K562 (cell line): Measurements from ENCODE around the gene LMOD1. TPM values are rescaled to one million over a fixed set of nuclear protein-coding genes. Genes with fewer than 3 reads are reported as not detected.

ENCODE experiments used
- CBX1 ChIP-seq: sonication (generic); IDR thresholded peaks from 2 replicates; pipeline ENCODE4 v1.6.1; 2016; ENCODE audit warnings: antibody characterized with exemption, low read depth, mild to moderate bottlenecking
- CBX8 ChIP-seq: fragments of 200-600 bp; sonication (generic); IDR thresholded peaks from 2 replicates; pipeline ENCODE4 v1.6.1; 2012; ENCODE audit warnings: borderline replicate concordance, mixed run types, low read depth, mild to moderate bottlenecking, moderate library complexity, mixed read lengths, low read length, control low read depth, inconsistent platforms; ENCODE audit not compliant: poor library complexity, severe bottlenecking; ENCODE audit errors: extremely low read depth
- DMBX1 ChIP-seq: fragments of 250-450 bp; sonication (Bioruptor Pico); IDR thresholded peaks from 2 replicates; pipeline ENCODE4 v1.8.0; 2022; ENCODE audit warnings: inconsistent platforms, mild to moderate bottlenecking, moderate library complexity, borderline replicate concordance
- EHMT2 ChIP-seq: fragments of 450-650 bp; IDR thresholded peaks from 2 replicates; pipeline ENCODE4 v1.6.1; 2018; ENCODE audit warnings: antibody characterized with exemption
- EP400 ChIP-seq: fragments of 450-650 bp; IDR thresholded peaks from 2 replicates; pipeline ENCODE4 v1.6.1; 2017; ENCODE audit warnings: antibody characterized with exemption, mild to moderate bottlenecking, moderate library complexity
- GTF2F1 ChIP-seq: IDR thresholded peaks from 2 replicates; pipeline ENCODE4 v1.6.1; 2011; ENCODE audit warnings: low read depth, low read length, improper control_type of control experiment
- HDAC3 ChIP-seq: fragments of 450-650 bp; IDR thresholded peaks from 2 replicates; pipeline ENCODE4 v1.6.1; 2018; ENCODE audit warnings: borderline replicate concordance, mild to moderate bottlenecking, moderate library complexity; ENCODE audit not compliant: partially characterized antibody
- HDAC8 ChIP-seq: fragments of 450-650 bp; IDR thresholded peaks from 2 replicates; pipeline ENCODE4 v1.6.1; 2016; ENCODE audit warnings: mild to moderate bottlenecking, missing genetic modification characterization, moderate library complexity, missing compliant biosample characterization
- RBM22 ChIP-seq: fragments of 200-400 bp; formaldehyde crosslinking; IDR thresholded peaks from 2 replicates; pipeline ENCODE4 v1.6.1; 2018; ENCODE audit warnings: low read length, low read depth; ENCODE audit not compliant: poor library complexity, severe bottlenecking
- SP2 ChIP-seq: IDR thresholded peaks from 2 replicates; pipeline ENCODE4 v1.6.1; 2011; ENCODE audit warnings: mild to moderate bottlenecking, low read depth, low read length, moderate library complexity; ENCODE audit not compliant: poor library complexity, severe bottlenecking; ENCODE audit errors: extremely low read depth
- ZC3H4 ChIP-seq: sonication (generic); formaldehyde crosslinking; IDR thresholded peaks from 2 replicates; pipeline ENCODE4 v1.9.0; 2021; ENCODE audit warnings: missing genetic modification reagents, borderline replicate concordance
- ZFP36 ChIP-seq: fragments of 150-350 bp; IDR thresholded peaks from 2 replicates; pipeline ENCODE4 v1.6.1; 2018; ENCODE audit warnings: low read length, low read depth; ENCODE audit not compliant: partially characterized antibody
- ZNF384 ChIP-seq: IDR thresholded peaks from 2 replicates; pipeline ENCODE4 v1.6.1; 2012; ENCODE audit warnings: low read depth, low read length, improper control_type of control experiment
- ZNF764 ChIP-seq: fragments of 250-450 bp; sonication (Bioruptor Pico); IDR thresholded peaks from 2 replicates; pipeline ENCODE4 v1.4.0; 2020; ENCODE audit warnings: low read depth, mild to moderate bottlenecking, moderate library complexity
- ZNF778 ChIP-seq: fragments of 450-650 bp; formaldehyde crosslinking; IDR thresholded peaks from 2 replicates; pipeline ENCODE4 v1.4.0; 2020; ENCODE audit warnings: mild to moderate bottlenecking, moderate library complexity
- polyA plus RNA-seq, 8 experiments: library from polyadenylated mRNA; depleted of rRNA in 4 of 8; stranded (reverse) in 5 of 8; unstranded in 3 of 8; fragments of >200 nt; fragmentation: Nextera tagmentation in 2 of 8; fragmentation: Illumina TruSeq in 1 of 8; extraction: Ambion mirVana in 2 of 8; extraction: Trizol in 1 of 8; gene quantifications; 2 replicates each; pipeline versions ENCODE4 v1.2.1 to v1.2.3, GENCODE V29; 2011 to 2014; ENCODE audit warnings: inconsistent platforms in 1 of 8, missing spikeins in 1 of 8
- total RNA-seq, 7 experiments: library from RNA; depleted of rRNA in 6 of 7; stranded (reverse); fragments of >200 nt in 6 of 7; fragmentation: Illumina TruSeq in 2 of 7; extraction: Trizol in 2 of 7; gene quantifications; 2 replicates each; pipeline versions ENCODE4 v1.2.1 to v1.2.3, GENCODE V29; 2011 to 2021; ENCODE audit warnings: low replicate concordance in 1 of 7
- TF ChIP-seq, protein P1 (sequence below): sonication (generic); IDR thresholded peaks from 2 replicates; pipeline ENCODE4 v1.6.1; 2016
- TF ChIP-seq, protein P2 (sequence below): fragments of 250-450 bp; sonication (Bioruptor Pico); IDR thresholded peaks from 2 replicates; pipeline ENCODE4 v1.9.0; 2021; ENCODE audit warnings: mild to moderate bottlenecking, inconsistent platforms
- TF ChIP-seq, protein P3 (sequence below): fragments of 450-650 bp; IDR thresholded peaks from 2 replicates; pipeline ENCODE4 v1.6.1; 2016; ENCODE audit warnings: mild to moderate bottlenecking
- TF ChIP-seq, protein P4 (sequence below): fragments of 450-650 bp; IDR thresholded peaks from 2 replicates; pipeline ENCODE4 v1.6.1; 2014; ENCODE audit warnings: low read depth, mild to moderate bottlenecking, moderate library complexity, borderline replicate concordance

LMOD1 gene
- total and polyA plus RNA-seq, 9 of the 15 experiments (the other 6 are each of a cell fraction or from before 2014, with no cell fraction given): 0.03 to 0.54 (median 0.38) TPM; not detected in 1

DNA sequence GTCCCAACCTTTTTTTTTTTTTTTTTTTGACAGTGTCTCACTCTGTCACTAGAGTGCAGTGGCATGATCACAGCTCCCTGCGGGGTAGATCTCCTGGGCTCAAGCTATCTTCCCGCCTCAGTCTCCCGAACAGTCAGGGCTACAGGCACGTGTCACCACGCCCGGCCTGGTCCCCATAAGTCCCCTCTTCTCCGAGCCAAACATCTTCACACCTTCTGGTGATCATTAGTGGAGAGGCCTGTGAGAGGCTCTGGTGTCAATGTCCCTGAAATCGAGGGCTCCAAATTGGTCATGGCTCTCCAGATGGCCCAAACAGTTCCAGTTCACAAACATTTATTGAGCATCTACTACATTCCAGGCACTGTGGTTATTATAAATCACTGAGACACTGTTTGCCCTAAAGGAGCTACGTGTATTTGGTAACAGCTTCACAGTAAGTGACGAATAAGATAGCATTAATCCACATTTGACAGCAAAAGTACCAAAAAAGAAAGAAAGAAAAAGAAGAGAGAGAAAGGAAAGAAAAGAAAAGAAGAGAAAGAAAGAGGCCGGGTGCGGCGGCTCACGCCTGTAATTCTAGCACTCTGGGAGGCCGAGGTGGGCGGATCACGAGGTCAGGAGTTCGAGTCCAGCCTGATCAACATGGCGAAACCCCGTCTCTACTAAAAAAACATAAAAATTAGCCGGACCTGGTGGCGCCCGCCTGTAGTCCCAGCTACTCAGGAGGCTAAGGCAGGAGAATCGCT, 8.1 kb upstream of the LMOD1 start (continued):
- TF ChIP-seq HDAC8 (tag) (no peak), HDAC3 (peak; percentile 21), ZNF778 (no peak), ZNF384 (peak; percentile 81), EP400 (no peak), DMBX1 (CRISPR knock-in tag) (0 out of 2 replicates have a peak, but pooled peaks have one; percentile 29), CBX8 (no peak), ZC3H4 (CRISPR knock-in tag) (no peak), RBM22 (no peak), CBX1 (0 out of 2 replicates have a peak, but pooled peaks have one; percentile 48), GTF2F1 (no peak), ZNF764 (CRISPR knock-in tag) (0 out of 2 replicates have a peak, but pooled peaks have one; percentile 5), EHMT2 (peak; percentile 45; the same call in 1 of the 2 replicates), ZFP36 (no peak), SP2 (no peak)
- TF ChIP-seq, protein P1, sequence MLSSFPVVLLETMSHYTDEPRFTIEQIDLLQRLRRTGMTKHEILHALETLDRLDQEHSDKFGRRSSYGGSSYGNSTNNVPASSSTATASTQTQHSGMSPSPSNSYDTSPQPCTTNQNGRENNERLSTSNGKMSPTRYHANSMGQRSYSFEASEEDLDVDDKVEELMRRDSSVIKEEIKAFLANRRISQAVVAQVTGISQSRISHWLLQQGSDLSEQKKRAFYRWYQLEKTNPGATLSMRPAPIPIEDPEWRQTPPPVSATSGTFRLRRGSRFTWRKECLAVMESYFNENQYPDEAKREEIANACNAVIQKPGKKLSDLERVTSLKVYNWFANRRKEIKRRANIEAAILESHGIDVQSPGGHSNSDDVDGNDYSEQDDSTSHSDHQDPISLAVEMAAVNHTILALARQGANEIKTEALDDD: no peak
- TF ChIP-seq, protein P2, sequence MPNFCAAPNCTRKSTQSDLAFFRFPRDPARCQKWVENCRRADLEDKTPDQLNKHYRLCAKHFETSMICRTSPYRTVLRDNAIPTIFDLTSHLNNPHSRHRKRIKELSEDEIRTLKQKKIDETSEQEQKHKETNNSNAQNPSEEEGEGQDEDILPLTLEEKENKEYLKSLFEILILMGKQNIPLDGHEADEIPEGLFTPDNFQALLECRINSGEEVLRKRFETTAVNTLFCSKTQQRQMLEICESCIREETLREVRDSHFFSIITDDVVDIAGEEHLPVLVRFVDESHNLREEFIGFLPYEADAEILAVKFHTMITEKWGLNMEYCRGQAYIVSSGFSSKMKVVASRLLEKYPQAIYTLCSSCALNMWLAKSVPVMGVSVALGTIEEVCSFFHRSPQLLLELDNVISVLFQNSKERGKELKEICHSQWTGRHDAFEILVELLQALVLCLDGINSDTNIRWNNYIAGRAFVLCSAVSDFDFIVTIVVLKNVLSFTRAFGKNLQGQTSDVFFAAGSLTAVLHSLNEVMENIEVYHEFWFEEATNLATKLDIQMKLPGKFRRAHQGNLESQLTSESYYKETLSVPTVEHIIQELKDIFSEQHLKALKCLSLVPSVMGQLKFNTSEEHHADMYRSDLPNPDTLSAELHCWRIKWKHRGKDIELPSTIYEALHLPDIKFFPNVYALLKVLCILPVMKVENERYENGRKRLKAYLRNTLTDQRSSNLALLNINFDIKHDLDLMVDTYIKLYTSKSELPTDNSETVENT (CRISPR knock-in tag): no peak
- TF ChIP-seq, protein P3, sequence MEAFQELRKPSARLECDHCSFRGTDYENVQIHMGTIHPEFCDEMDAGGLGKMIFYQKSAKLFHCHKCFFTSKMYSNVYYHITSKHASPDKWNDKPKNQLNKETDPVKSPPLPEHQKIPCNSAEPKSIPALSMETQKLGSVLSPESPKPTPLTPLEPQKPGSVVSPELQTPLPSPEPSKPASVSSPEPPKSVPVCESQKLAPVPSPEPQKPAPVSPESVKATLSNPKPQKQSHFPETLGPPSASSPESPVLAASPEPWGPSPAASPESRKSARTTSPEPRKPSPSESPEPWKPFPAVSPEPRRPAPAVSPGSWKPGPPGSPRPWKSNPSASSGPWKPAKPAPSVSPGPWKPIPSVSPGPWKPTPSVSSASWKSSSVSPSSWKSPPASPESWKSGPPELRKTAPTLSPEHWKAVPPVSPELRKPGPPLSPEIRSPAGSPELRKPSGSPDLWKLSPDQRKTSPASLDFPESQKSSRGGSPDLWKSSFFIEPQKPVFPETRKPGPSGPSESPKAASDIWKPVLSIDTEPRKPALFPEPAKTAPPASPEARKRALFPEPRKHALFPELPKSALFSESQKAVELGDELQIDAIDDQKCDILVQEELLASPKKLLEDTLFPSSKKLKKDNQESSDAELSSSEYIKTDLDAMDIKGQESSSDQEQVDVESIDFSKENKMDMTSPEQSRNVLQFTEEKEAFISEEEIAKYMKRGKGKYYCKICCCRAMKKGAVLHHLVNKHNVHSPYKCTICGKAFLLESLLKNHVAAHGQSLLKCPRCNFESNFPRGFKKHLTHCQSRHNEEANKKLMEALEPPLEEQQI: 0 out of 2 replicates have a peak, but pooled peaks have one; percentile 18
- TF ChIP-seq, protein P4, sequence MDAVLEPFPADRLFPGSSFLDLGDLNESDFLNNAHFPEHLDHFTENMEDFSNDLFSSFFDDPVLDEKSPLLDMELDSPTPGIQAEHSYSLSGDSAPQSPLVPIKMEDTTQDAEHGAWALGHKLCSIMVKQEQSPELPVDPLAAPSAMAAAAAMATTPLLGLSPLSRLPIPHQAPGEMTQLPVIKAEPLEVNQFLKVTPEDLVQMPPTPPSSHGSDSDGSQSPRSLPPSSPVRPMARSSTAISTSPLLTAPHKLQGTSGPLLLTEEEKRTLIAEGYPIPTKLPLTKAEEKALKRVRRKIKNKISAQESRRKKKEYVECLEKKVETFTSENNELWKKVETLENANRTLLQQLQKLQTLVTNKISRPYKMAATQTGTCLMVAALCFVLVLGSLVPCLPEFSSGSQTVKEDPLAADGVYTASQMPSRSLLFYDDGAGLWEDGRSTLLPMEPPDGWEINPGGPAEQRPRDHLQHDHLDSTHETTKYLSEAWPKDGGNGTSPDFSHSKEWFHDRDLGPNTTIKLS: no peak
